GM23338 (cell line): ENCODE measurements around the gene HOXA3. TPM values are rescaled to one million over a fixed set of nuclear protein-coding genes. Genes with fewer than 3 reads are reported as not detected.
A peak's percentile ranks its signal among the peaks of the same experiment; 100 is the strongest.

Source experiments
- ATAC-seq: fragments of 200-7000 bp; cut with Tn5 transposase; 3 replicates; pipeline ENCODE4 v1.9.1; 2020
- DNase-seq: peaks from one replicate; pipeline ENCODE4 v3.0.0-alpha.2; 2015; ENCODE audit warnings: low spot score
- H2AFZ ChIP-seq: fragments of 200-600 bp; sonication (generic); 2 replicates; pipeline ENCODE4 v1.8.0; 2016; ENCODE audit warnings: antibody characterized with exemption, mild to moderate bottlenecking, moderate library complexity
- H3F3A ChIP-seq: fragments of 200-600 bp; sonication (generic); replicated peaks from 2 replicates; pipeline ENCODE4 v1.8.0; 2017; ENCODE audit warnings: antibody characterized with exemption, mixed run types, low read depth
- H3K27ac ChIP-seq: fragments of 200-600 bp; sonication (generic); 2 replicates; pipeline ENCODE4 v1.6.1; 2016; ENCODE audit warnings: low read depth
- H3K27me3 ChIP-seq: fragments of 200-600 bp; sonication (generic); 2 replicates; pipeline ENCODE4 v1.8.0; 2016; ENCODE audit warnings: mild to moderate bottlenecking, mixed run types, moderate library complexity; ENCODE audit not compliant: insufficient read depth
- H3K36me3 ChIP-seq: fragments of 200-600 bp; sonication (generic); 2 replicates; pipeline ENCODE4 v1.8.0; 2016; ENCODE audit warnings: mild to moderate bottlenecking; ENCODE audit not compliant: insufficient read depth
- H3K4me1 ChIP-seq: fragments of 200-600 bp; sonication (generic); 2 replicates; pipeline ENCODE4 v1.8.0; 2016; ENCODE audit warnings: mild to moderate bottlenecking, moderate library complexity; ENCODE audit not compliant: insufficient read depth
- H3K4me2 ChIP-seq: fragments of 200-600 bp; sonication (generic); 2 replicates; pipeline ENCODE4 v1.7.1; 2017; ENCODE audit warnings: mixed run types
- H3K4me3 ChIP-seq: fragments of 200-600 bp; sonication (generic); 2 replicates; pipeline ENCODE4 v1.6.1; 2016; ENCODE audit warnings: mixed run types
- H3K79me2 ChIP-seq: fragments of 200-600 bp; sonication (generic); replicated peaks from 2 replicates; pipeline ENCODE4 v1.8.0; 2017; ENCODE audit warnings: mild to moderate bottlenecking; ENCODE audit not compliant: insufficient read depth
- H3K9me2 ChIP-seq: fragments of 200-600 bp; sonication (generic); 2 replicates; pipeline ENCODE4 v1.8.0; 2017; ENCODE audit not compliant: insufficient read depth
- H4K20me1 ChIP-seq: fragments of 200-600 bp; sonication (generic); replicated peaks from 2 replicates; pipeline ENCODE4 v1.8.0; 2017; ENCODE audit warnings: mild to moderate bottlenecking; ENCODE audit not compliant: insufficient read depth
- H3K27ac Mint-ChIP-seq: 2 replicates; pipeline ENCODE4 v1.8.0; 2020; ENCODE audit warnings: inconsistent platforms, mild to moderate bottlenecking, moderate library complexity, mixed read lengths
- H3K27me3 Mint-ChIP-seq: 3 replicates; pipeline ENCODE4 v1.8.0; 2022; ENCODE audit warnings: low read depth, mild to moderate bottlenecking, moderate library complexity, mixed read lengths, inconsistent platforms; ENCODE audit not compliant: insufficient read depth, poor library complexity
- H3K36me3 Mint-ChIP-seq: 3 replicates; pipeline ENCODE4 v1.8.0; 2021; ENCODE audit warnings: low read depth, mild to moderate bottlenecking, inconsistent platforms, moderate library complexity, mixed read lengths
- H3K4me1 Mint-ChIP-seq: 3 replicates; pipeline ENCODE4 v1.8.0; 2020; ENCODE audit warnings: mild to moderate bottlenecking, inconsistent platforms, mixed read lengths
- H3K4me3 Mint-ChIP-seq: 3 replicates; pipeline ENCODE4 v1.8.0; 2021; ENCODE audit warnings: moderate library complexity, mild to moderate bottlenecking, inconsistent platforms, mixed read lengths
- H3K9me3 Mint-ChIP-seq: 3 replicates; pipeline ENCODE4 v1.8.0; 2020; ENCODE audit warnings: moderate library complexity, mild to moderate bottlenecking, inconsistent platforms, mixed read lengths
- CREB1 ChIP-seq: fragments of 250-450 bp; sonication (Bioruptor Pico); IDR thresholded peaks from 2 replicates; pipeline ENCODE4 v1.5.0; 2020; ENCODE audit warnings: low read depth, mild to moderate bottlenecking, moderate library complexity
- CTCF ChIP-seq, 2 experiments: fragments of 200-600 bp in 1 of 2; sonication (generic) in 1 of 2; conservative IDR thresholded peaks; 2 replicates each; pipeline versions ENCODE4 v1.5.1 to v1.6.1; 2016 to 2017; ENCODE audit warnings: antibody characterized with exemption in 2 of 2, low read depth in 2 of 2, mild to moderate bottlenecking in 2 of 2, moderate library complexity in 1 of 2
- EZH2 ChIP-seq: fragments of 200-600 bp; sonication (generic); IDR thresholded peaks from one replicate; pipeline ENCODE4 v1.8.0; 2017; ENCODE audit warnings: antibody characterized with exemption, mild to moderate bottlenecking, low read depth; ENCODE audit not compliant: unreplicated experiment
- EZH2phosphoT487 ChIP-seq: fragments of 200-600 bp; sonication (generic); IDR thresholded peaks from one replicate; pipeline ENCODE4 v1.8.1; 2018; ENCODE audit warnings: antibody characterized with exemption; ENCODE audit not compliant: unreplicated experiment
- REST ChIP-seq: IDR thresholded peaks from one replicate; pipeline ENCODE4 v1.6.1; 2018; ENCODE audit warnings: antibody characterized with exemption; ENCODE audit not compliant: unreplicated experiment
- ZNF114 ChIP-seq: fragments of 250-450 bp; sonication (Bioruptor Pico); IDR thresholded peaks from 2 replicates; pipeline ENCODE4 v1.5.0; 2020; ENCODE audit warnings: mild to moderate bottlenecking, moderate library complexity
- ZNF331 ChIP-seq: fragments of 250-450 bp; sonication (Bioruptor Pico); IDR thresholded peaks from 2 replicates; pipeline ENCODE4 v1.5.0; 2020; ENCODE audit warnings: low read depth, mild to moderate bottlenecking, moderate library complexity
- ZNF462 ChIP-seq: fragments of 250-450 bp; sonication (Bioruptor Pico); IDR thresholded peaks from 2 replicates; pipeline ENCODE4 v1.5.0; 2020; ENCODE audit warnings: mild to moderate bottlenecking, moderate library complexity
- polyA plus RNA-seq: library from polyadenylated mRNA; unstranded; fragments of >200 nt; fragmentation: Nextera tagmentation; extraction: Ambion mirVana; gene quantifications from 2 replicates; pipeline ENCODE4 v1.2.1, GENCODE V29; 2016
- total RNA-seq: library from RNA; depleted of rRNA; stranded (reverse); fragments of >200 nt; shearing (Covaris generic); gene quantifications from 2 replicates; pipeline ENCODE4 v1.2.3, GENCODE V29; 2014

The HOXA3 gene
- total and polyA plus RNA-seq, 2 experiments from 2014 or later = not detected

GRCh38 chr7:27111042-27111750 is 41.2 kb downstream of the HOXA3 start (continued):
- TF ChIP-seq ZNF462 (CRISPR knock-in tag) (no peak), CREB1 (CRISPR knock-in tag) (no peak)

GRCh38 chr7:27110186-27111031 is 42.0 kb downstream of the HOXA3 start:
- peak overlapping the region; percentile 57 for H3K4me3 Mint-ChIP-seq
- peaks cover 26% of the 10 kb centered on the region for H3K4me1 Mint-ChIP-seq
- peak overlapping the region; percentile 66 for H3K4me2 ChIP-seq
- H3K36me3 ChIP-seq = no peaks in the 10 kb centered on the region
- peaks cover 42% of the 10 kb centered on the region for H3K4me1 ChIP-seq
- no peaks in the 10 kb centered on the region for H3K79me2 ChIP-seq
- H3K27me3 ChIP-seq = peaks cover 97% of the 10 kb centered on the region
- H3K9me2 ChIP-seq = no peaks in the 10 kb centered on the region
- no peak overlapping the region for H3K27ac ChIP-seq
- peak overlapping the region; percentile 47 for H3K4me3 ChIP-seq
- peaks cover 95% of the 10 kb centered on the region for H3K27me3 Mint-ChIP-seq
- H3K36me3 Mint-ChIP-seq = no peaks in the 10 kb centered on the region; the same call in 2 of the 3 replicates
- no peak overlapping the region for H2AFZ ChIP-seq
- H3F3A ChIP-seq = peaks cover 54% of the 10 kb centered on the region
- peaks cover 70% of the 10 kb centered on the region for H4K20me1 ChIP-seq
- ATAC-seq = peak; percentile 25
- no peak overlapping the region for H3K27ac Mint-ChIP-seq
- peaks cover 11% of the 10 kb centered on the region; the same call in 2 of the 3 replicates for H3K9me3 Mint-ChIP-seq
- DNase-seq = peak; percentile 74
- no peak for TF ChIP-seq EZH2phosphoT487
- TF ChIP-seq EZH2 = peak; percentile 94
- no peak for TF ChIP-seq CTCF (conservative IDR thresholded peaks at IDR 0.05; ENCODE audit: low read depth in 2 of 2)
- no peak for TF ChIP-seq REST
- TF ChIP-seq ZNF114 (CRISPR knock-in tag) = no peak
- TF ChIP-seq ZNF331 = no peak
- no peak for TF ChIP-seq CREB1 (CRISPR knock-in tag)
